AG04449 (cell line): Measurements from ENCODE around the gene RELL2.

ENCODE experiments used
- CTCF ChIA-PET: fragments of 350-600 bp; formaldehyde crosslinking; extraction: SDS; loops from one replicate; lab custom pipeline; 2021; ENCODE audit warnings: antibody characterized with exemption; lab: Yijun Ruan, JAX
- POLR2A ChIA-PET: fragments of 400-600, 350-600 bp; formaldehyde crosslinking; extraction: SDS; loops from one replicate; lab custom pipeline; 2020; ENCODE audit warnings: antibody characterized with exemption, inconsistent platforms; lab: Yijun Ruan, JAX
- DNase-seq: peaks from one replicate; pipeline ENCODE4 v3.0.0-alpha.2; 2010; ENCODE audit warnings: low read depth, low spot score
- H3K4me3 ChIP-seq: 2 replicates; pipeline ENCODE4 v1.5.1; 2011; ENCODE audit warnings: low read depth, mild to moderate bottlenecking, control low read depth, low read length
- CTCF ChIP-seq: IDR thresholded peaks from one replicate; pipeline ENCODE4 v1.5.1; 2011; ENCODE audit warnings: mild to moderate bottlenecking, moderate library complexity, low read length, control low read depth, inconsistent platforms; ENCODE audit not compliant: insufficient read depth; ENCODE audit errors: missing control alignments

RELL2 gene

GRCh38 chr5:141647851-141648250 lies 11.1 kb downstream of the RELL2 start:
- POLR2A ChIA-PET: interaction anchor here (1.4 kb wide), 1 partner anchor 11 kb away, joined by 3 read pairs; the partner anchor contains the start of genes HDAC3 and RELL2

GRCh38 chr5:141649056-141649688 lies 12.4 kb downstream of the RELL2 start:
- CTCF ChIA-PET: interaction anchor here (1.1 to 4.9 kb wide), 3 partner anchors 12 to 30 kb away, joined by 3 to 33 read pairs (median 7); partner anchors contain the start of genes DIAPH1, HDAC3 and RELL2
- no peak for DNase-seq
- POLR2A ChIA-PET: interaction anchor here (0.6 to 1.4 kb wide), 2 partner anchors 12 to 153 kb away, joined by 3 to 4 read pairs; partner anchors contain the start of genes HDAC3 and RELL2
- TF ChIP-seq CTCF: no peak
- no peak overlapping the region for H3K4me3 ChIP-seq

More at GRCh38 chr5:141647851-141648250, 11.1 kb downstream of the RELL2 start:
- TF ChIP-seq CTCF: no peak
- H3K4me3 ChIP-seq: no peak overlapping the region
- CTCF ChIA-PET: interaction anchor here (1.7 to 4.9 kb wide), 3 partner anchors 11 to 56 kb away, joined by 4 to 33 read pairs (median 8); partner anchors contain the start of genes DIAPH1, HDAC3 and RELL2
- DNase-seq: no peak

GRCh38 chr5:141649972-141650371 lies 13.2 kb downstream of the RELL2 start:
- ChIA-PET POLR2A (no interaction called here), CTCF (interaction anchor here (1.1 to 4.9 kb wide), 4 partner anchors 13 to 31 kb away, joined by 3 to 33 read pairs (median 7); partner anchors contain the start of genes DIAPH1, HDAC3 and RELL2)
- DNase-seq: no peak
- no peak for TF ChIP-seq CTCF
- H3K4me3 ChIP-seq: peak overlapping the region; percentile 81

GRCh38 chr5:141650851-141651727 lies 14.3 kb downstream of the RELL2 start, which contains the start of gene FCHSD1:
FCHSD1 (minus strand) TSS chr5:141651418; CDS start chr5:141651368, 50 bp downstream.
- CTCF ChIA-PET: interaction anchor here (0.5 to 2.2 kb wide), 10 partner anchors 9 to 1407 kb away, joined by 3 to 15 read pairs (median 6); partner anchors contain the start of gene DIAPH1
- TF ChIP-seq CTCF: no peak
- no peak for DNase-seq
- H3K4me3 ChIP-seq: peak within 1 kb of the TSS; percentile 81
- POLR2A ChIA-PET: interaction anchor here (0.5 to 1.2 kb wide), 3 partner anchors 8 to 273 kb away, joined by 3 to 4 read pairs (median 3); partner anchors contain the start of genes DELE1, HDAC3 and RELL2

- POLR2A ChIA-PET: interaction anchor here (0.7 to 1.2 kb wide), 3 partner anchors 9 to 59 kb away, joined by 3 read pairs; partner anchors contain the start of genes HDAC3 and RELL2
- TF ChIP-seq CTCF: no peak
- CTCF ChIA-PET: interaction anchor here (1.2 to 2.2 kb wide), 6 partner anchors 9 to 60 kb away, joined by 3 to 15 read pairs (median 8); partner anchors contain the start of gene DIAPH1
- peak overlapping the region; percentile 81 for H3K4me3 ChIP-seq
- no peak for DNase-seq
These were observed 14.9 kb downstream of the RELL2 start for GRCh38 chr5:141651728-141652105.
